Astrocyte (in vitro differentiated cells and primary cell): Measurements from ENCODE around the gene HEMK1.

Source experiments
- EZH2 ChIP-seq: IDR thresholded peaks from 2 replicates; pipeline ENCODE4 v1.6.1; 2012; ENCODE audit warnings: mild to moderate bottlenecking, low read length, inconsistent platforms; ENCODE audit not compliant: insufficient read depth
- TF ChIP-seq, protein P1 (sequence below): IDR thresholded peaks from 2 replicates; pipeline ENCODE4 v1.5.1; 2011; ENCODE audit warnings: low read depth, mild to moderate bottlenecking, inconsistent platforms, low read length, moderate library complexity; ENCODE audit not compliant: insufficient read depth

DNA sequence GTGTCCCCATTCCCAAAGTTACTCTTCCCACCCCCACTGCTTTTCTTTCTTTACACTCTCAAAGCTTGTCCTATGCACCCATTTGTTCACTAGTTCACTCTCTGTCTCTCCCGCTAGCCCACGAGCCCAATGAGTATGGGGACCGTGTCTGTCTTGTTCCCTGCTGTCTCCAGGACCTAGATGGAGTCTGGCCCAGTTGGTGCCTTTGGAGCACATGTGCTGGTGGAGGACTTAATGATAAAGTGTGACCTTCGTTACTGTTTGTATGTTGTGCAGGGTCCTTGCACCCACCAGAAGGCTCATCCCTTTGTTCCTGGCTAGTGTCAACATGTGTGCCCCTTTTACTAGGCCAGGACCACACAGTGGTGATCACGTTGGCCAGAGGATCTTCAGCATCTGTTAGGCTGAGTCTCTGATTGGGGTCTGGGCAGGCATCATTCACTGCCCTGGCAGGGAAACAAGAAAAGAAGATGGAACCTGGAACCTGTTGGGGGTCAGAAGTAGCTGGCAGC is 34.8 kb downstream of the HEMK1 start:
- TF ChIP-seq, protein P1, sequence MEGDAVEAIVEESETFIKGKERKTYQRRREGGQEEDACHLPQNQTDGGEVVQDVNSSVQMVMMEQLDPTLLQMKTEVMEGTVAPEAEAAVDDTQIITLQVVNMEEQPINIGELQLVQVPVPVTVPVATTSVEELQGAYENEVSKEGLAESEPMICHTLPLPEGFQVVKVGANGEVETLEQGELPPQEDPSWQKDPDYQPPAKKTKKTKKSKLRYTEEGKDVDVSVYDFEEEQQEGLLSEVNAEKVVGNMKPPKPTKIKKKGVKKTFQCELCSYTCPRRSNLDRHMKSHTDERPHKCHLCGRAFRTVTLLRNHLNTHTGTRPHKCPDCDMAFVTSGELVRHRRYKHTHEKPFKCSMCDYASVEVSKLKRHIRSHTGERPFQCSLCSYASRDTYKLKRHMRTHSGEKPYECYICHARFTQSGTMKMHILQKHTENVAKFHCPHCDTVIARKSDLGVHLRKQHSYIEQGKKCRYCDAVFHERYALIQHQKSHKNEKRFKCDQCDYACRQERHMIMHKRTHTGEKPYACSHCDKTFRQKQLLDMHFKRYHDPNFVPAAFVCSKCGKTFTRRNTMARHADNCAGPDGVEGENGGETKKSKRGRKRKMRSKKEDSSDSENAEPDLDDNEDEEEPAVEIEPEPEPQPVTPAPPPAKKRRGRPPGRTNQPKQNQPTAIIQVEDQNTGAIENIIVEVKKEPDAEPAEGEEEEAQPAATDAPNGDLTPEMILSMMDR = no peak
- TF ChIP-seq EZH2 = no peak
